Measurements from ENCODE around the gene ARHGAP1. TPM values are rescaled to one million over a fixed set of nuclear protein-coding genes. Genes with fewer than 3 reads are reported as not detected.
A peak's percentile ranks its signal among the peaks of the same experiment; 100 is the strongest.

Gene ARHGAP1
- 10 to 100 TPM; 66.6 to 68.9 TPM for total RNA-seq

- DNase-seq (ENCODE audit: low spot score) = peak; percentile 100
- peak; percentile 96 to 97 for ATAC-seq
- Mint-ChIP-seq H3K4me1 (ENCODE audit: low read depth in 2 of 2) (peaks cover 39 to 40% of the 10 kb centered on the region in 2 donors), H3K36me3 (no peaks in the 10 kb centered on the region), H3K9me3 (no peaks in the 10 kb centered on the region), H3K4me3 (peak within 1 kb of the TSS; percentile 93), H3K27ac (peak within 1 kb of the TSS; percentile 93 to 97), H3K27me3 (no peaks in the 10 kb centered on the region)
Measured at GRCh38 chr11:46700241-46701077, at the start of gene ARHGAP1, which contains the start of gene ZNF408. TSS of gene ARHGAP1 (minus strand) at chr11:46700619. CDS start at chr11:46696107, 4,512 bp downstream. TSS of gene ZNF408 (plus strand) at chr11:46701031. CDS start at chr11:46701048, 17 bp downstream.

GRCh38 chr11:46747150-46747549 is 46.7 kb upstream of the ARHGAP1 start:
- DNase-seq (ENCODE audit: low spot score) = no peak
- Mint-ChIP-seq H3K4me3 (no peak overlapping the region), H3K36me3 (peaks cover 45% of the 10 kb centered on the region), H3K27ac (no peak overlapping the region), H3K27me3 (no peaks in the 10 kb centered on the region), H3K4me1 (ENCODE audit: low read depth in 2 of 2) (no peaks in the 10 kb centered on the region), H3K9me3 (no peaks in the 10 kb centered on the region)
- ATAC-seq = no peak

GRCh38 chr11:46745995-46746394 is 45.6 kb upstream of the ARHGAP1 start:
- DNase-seq (ENCODE audit: low spot score) = no peak
- Mint-ChIP-seq H3K4me3 (no peak overlapping the region), H3K27ac (no peak overlapping the region), H3K27me3 (no peaks in the 10 kb centered on the region), H3K36me3 (peaks cover 37% of the 10 kb centered on the region), H3K9me3 (no peaks in the 10 kb centered on the region), H3K4me1 (ENCODE audit: low read depth in 2 of 2) (no peaks in the 10 kb centered on the region)
- no peak for ATAC-seq

GRCh38 chr11:46745328-46745727 is 44.9 kb upstream of the ARHGAP1 start:
- Mint-ChIP-seq H3K27me3 (no peaks in the 10 kb centered on the region), H3K9me3 (no peaks in the 10 kb centered on the region), H3K27ac (no peak overlapping the region), H3K4me3 (no peak overlapping the region), H3K4me1 (ENCODE audit: low read depth in 2 of 2) (no peaks in the 10 kb centered on the region), H3K36me3 (peaks cover 35% of the 10 kb centered on the region)
- DNase-seq (ENCODE audit: low spot score) (no peak), ATAC-seq (no peak)

GRCh38 chr11:46743693-46744339 is 43.4 kb upstream of the ARHGAP1 start:
- no peak overlapping the region for H3K27ac Mint-ChIP-seq
- H3K9me3 Mint-ChIP-seq = no peaks in the 10 kb centered on the region
- no peak for ATAC-seq
- DNase-seq (ENCODE audit: low spot score) = no peak
- no peak overlapping the region for H3K4me3 Mint-ChIP-seq
- H3K36me3 Mint-ChIP-seq = peaks cover 35% of the 10 kb centered on the region
- no peaks in the 10 kb centered on the region for H3K27me3 Mint-ChIP-seq
- no peaks in the 10 kb centered on the region for H3K4me1 Mint-ChIP-seq (ENCODE audit: low read depth in 2 of 2)

GRCh38 chr11:46743043-46743442 is 42.6 kb upstream of the ARHGAP1 start:
- no peak overlapping the region for H3K27ac Mint-ChIP-seq
- H3K36me3 Mint-ChIP-seq = peaks cover 31% of the 10 kb centered on the region

GRCh38 chr11:46741600-46742484 is 41.4 kb upstream of the ARHGAP1 start:
- H3K27ac Mint-ChIP-seq = no peak overlapping the region

More at GRCh38 chr11:46743043-46743442, 42.6 kb upstream of the ARHGAP1 start:
- DNase-seq (ENCODE audit: low spot score) = no peak
- Mint-ChIP-seq H3K4me1 (ENCODE audit: low read depth in 2 of 2) (no peaks in the 10 kb centered on the region), H3K4me3 (no peak overlapping the region), H3K27me3 (no peaks in the 10 kb centered on the region), H3K9me3 (no peaks in the 10 kb centered on the region)
- ATAC-seq = no peak

GRCh38 chr11:46738887-46739286 is 38.5 kb upstream of the ARHGAP1 start:
- Mint-ChIP-seq H3K9me3 (no peaks in the 10 kb centered on the region), H3K27me3 (no peaks in the 10 kb centered on the region), H3K36me3 (peaks cover 12% of the 10 kb centered on the region), H3K27ac (no peak overlapping the region), H3K4me3 (no peak overlapping the region), H3K4me1 (ENCODE audit: low read depth in 2 of 2) (no peaks in the 10 kb centered on the region)
- ATAC-seq (no peak), DNase-seq (ENCODE audit: low spot score) (no peak)

More at GRCh38 chr11:46741600-46742484, 41.4 kb upstream of the ARHGAP1 start:
- H3K27me3 Mint-ChIP-seq = no peaks in the 10 kb centered on the region
- DNase-seq (ENCODE audit: low spot score) (no peak), ATAC-seq (no peak)
- H3K4me3 Mint-ChIP-seq = no peak overlapping the region
- no peaks in the 10 kb centered on the region for H3K4me1 Mint-ChIP-seq (ENCODE audit: low read depth in 2 of 2)
- peaks cover 22% of the 10 kb centered on the region for H3K36me3 Mint-ChIP-seq
- no peaks in the 10 kb centered on the region for H3K9me3 Mint-ChIP-seq

GRCh38 chr11:46737699-46738098 is 37.3 kb upstream of the ARHGAP1 start:
- Mint-ChIP-seq H3K9me3 (no peaks in the 10 kb centered on the region), H3K36me3 (peaks cover 2% of the 10 kb centered on the region), H3K4me1 (ENCODE audit: low read depth in 2 of 2) (no peaks in the 10 kb centered on the region), H3K27me3 (no peaks in the 10 kb centered on the region), H3K27ac (no peak overlapping the region), H3K4me3 (no peak overlapping the region)
- ATAC-seq = no peak
- no peak for DNase-seq (ENCODE audit: low spot score)

GRCh38 chr11:46736615-46737014 is 36.2 kb upstream of the ARHGAP1 start:
- H3K36me3 Mint-ChIP-seq = no peaks in the 10 kb centered on the region
- H3K4me3 Mint-ChIP-seq = no peak overlapping the region
- H3K9me3 Mint-ChIP-seq = no peaks in the 10 kb centered on the region
- H3K27ac Mint-ChIP-seq = no peak overlapping the region
- ATAC-seq (no peak), DNase-seq (ENCODE audit: low spot score) (no peak)
- no peaks in the 10 kb centered on the region for H3K4me1 Mint-ChIP-seq (ENCODE audit: low read depth in 2 of 2)
- no peaks in the 10 kb centered on the region for H3K27me3 Mint-ChIP-seq

GRCh38 chr11:46736146-46736545 is 35.7 kb upstream of the ARHGAP1 start:
- ATAC-seq = no peak
- Mint-ChIP-seq H3K36me3 (no peaks in the 10 kb centered on the region), H3K27ac (no peak overlapping the region), H3K9me3 (no peaks in the 10 kb centered on the region), H3K4me1 (ENCODE audit: low read depth in 2 of 2) (no peaks in the 10 kb centered on the region), H3K4me3 (no peak overlapping the region), H3K27me3 (no peaks in the 10 kb centered on the region)
- no peak for DNase-seq (ENCODE audit: low spot score)

GRCh38 chr11:46733234-46733633 is 32.8 kb upstream of the ARHGAP1 start:
- DNase-seq (ENCODE audit: low spot score) (no peak), ATAC-seq (no peak)
- Mint-ChIP-seq H3K9me3 (no peaks in the 10 kb centered on the region), H3K4me3 (no peak overlapping the region), H3K36me3 (no peaks in the 10 kb centered on the region), H3K27ac (no peak overlapping the region), H3K27me3 (no peaks in the 10 kb centered on the region), H3K4me1 (ENCODE audit: low read depth in 2 of 2) (no peaks in the 10 kb centered on the region)

- Mint-ChIP-seq H3K27me3 (no peaks in the 10 kb centered on the region), H3K9me3 (no peaks in the 10 kb centered on the region), H3K4me1 (ENCODE audit: low read depth in 2 of 2) (no peaks in the 10 kb centered on the region), H3K36me3 (no peaks in the 10 kb centered on the region), H3K4me3 (no peak overlapping the region), H3K27ac (no peak overlapping the region)
- ATAC-seq (no peak), DNase-seq (ENCODE audit: low spot score) (no peak)
Measured at GRCh38 chr11:46731545-46731944, 31.1 kb upstream of the ARHGAP1 start.
